ENCODE data around the gene RAD18. TPM values are rescaled to one million over a fixed set of nuclear protein-coding genes. Genes with fewer than 3 reads are reported as not detected.

Gene RAD18
- total and polyA plus RNA-seq, 11 donors = 0.76 to 6.1 (median 2.5) TPM

DNA sequence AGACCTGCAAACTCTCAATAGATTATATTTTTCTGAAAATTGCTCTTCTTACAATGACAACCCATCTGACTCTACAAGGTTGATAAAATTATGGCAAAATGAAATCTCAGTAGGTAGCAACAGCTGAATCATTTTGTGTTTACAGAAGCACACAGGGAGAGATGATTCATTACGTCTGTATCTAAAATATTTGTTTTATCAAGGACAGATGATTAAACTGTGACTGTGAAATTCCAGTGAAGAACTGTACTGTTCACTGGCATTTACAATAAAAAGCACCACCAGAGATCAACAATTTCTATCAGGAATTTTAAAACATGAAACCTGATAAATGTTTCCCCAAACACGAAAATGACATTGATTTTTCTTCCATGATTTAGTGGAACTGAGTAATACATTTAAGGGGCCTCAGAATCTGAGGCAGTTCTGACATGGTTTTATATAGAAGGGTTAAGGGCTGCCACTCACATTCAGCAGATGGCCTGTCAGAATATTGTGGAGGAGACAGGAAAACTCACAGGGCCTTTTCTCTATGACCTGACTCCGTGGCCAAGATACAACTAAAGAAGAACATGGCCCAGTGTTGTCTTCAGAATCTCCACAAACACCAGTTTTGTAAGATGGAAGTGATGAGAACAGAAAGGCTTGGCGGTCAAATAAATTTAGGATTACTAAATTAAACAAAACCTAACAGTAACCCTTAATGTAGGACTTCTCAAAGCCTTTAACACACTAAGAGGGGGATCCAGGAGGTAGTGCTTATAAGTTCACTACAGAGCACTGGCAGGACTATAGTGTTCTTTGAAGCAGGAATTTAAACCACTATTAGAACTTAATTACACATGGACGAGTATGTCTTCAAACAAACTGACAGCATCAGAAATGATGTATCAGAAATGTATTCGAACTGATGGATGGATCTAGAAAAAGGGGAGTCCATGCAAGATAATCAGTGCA, 25.9 kb downstream of the RAD18 start:
- Histone ChIP-seq H3K27me3 (no peaks in the 10 kb centered on the region), H3K36me3 (peaks cover 0 to 34% (median 15%) of the 10 kb centered on the region in 9 donors), H3K27ac (peak overlapping the region in 10 of 12 donors; percentile 3 to 72 (median 42)), H3K4me3 (no peak overlapping the region), H3K9me3 (peaks cover 0 to under 1% (median 0%) of the 10 kb centered on the region in 12 donors), H3K4me1 (peaks cover 0 to 19% (median 0%) of the 10 kb centered on the region in 12 donors)
- intact Hi-C loops (cut with DNase I) = no loop called here
- 50 to 56% (median 56%) methylated on average over 6 of the region's 6 CpGs for WGBS, 4 donors
- TF ChIP-seq, protein P1, sequence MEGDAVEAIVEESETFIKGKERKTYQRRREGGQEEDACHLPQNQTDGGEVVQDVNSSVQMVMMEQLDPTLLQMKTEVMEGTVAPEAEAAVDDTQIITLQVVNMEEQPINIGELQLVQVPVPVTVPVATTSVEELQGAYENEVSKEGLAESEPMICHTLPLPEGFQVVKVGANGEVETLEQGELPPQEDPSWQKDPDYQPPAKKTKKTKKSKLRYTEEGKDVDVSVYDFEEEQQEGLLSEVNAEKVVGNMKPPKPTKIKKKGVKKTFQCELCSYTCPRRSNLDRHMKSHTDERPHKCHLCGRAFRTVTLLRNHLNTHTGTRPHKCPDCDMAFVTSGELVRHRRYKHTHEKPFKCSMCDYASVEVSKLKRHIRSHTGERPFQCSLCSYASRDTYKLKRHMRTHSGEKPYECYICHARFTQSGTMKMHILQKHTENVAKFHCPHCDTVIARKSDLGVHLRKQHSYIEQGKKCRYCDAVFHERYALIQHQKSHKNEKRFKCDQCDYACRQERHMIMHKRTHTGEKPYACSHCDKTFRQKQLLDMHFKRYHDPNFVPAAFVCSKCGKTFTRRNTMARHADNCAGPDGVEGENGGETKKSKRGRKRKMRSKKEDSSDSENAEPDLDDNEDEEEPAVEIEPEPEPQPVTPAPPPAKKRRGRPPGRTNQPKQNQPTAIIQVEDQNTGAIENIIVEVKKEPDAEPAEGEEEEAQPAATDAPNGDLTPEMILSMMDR (IDR thresholded peaks at IDR 0.05) = no peak
- no peak for TF ChIP-seq POLR2A (IDR thresholded peaks at IDR 0.05)
- peak in 3 of 4 donors; percentile 56 to 72 (median 63) for ATAC-seq
- no peak for DNase-seq

DNA sequence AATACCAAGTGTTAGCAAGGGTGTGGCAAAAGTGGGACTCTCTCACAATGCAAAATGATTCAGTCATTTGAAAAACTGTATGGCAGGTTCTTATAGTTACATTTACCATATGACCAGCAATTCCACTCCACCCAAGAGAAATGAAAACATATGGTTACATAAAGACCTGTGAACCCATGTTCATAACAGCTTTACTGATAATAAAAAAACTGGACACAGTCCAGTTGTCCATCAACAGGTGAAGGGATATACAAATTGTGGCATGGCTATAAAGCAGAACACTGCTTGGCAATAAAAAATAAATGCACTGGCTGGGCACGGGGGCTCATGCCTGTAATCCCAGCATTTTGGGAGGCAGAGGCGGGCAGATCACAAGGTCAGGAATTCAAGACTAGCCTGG, 30.8 kb downstream of the RAD18 start:
- intact Hi-C loops (cut with DNase I) = no loop called here
- WGBS, 4 donors = 62 to 87% (median 65%) methylated on average over 2 of the region's 2 CpGs
- no peak for TF ChIP-seq POLR2A (IDR thresholded peaks at IDR 0.05)
- TF ChIP-seq, protein P1 (IDR thresholded peaks at IDR 0.05) = no peak

DNA sequence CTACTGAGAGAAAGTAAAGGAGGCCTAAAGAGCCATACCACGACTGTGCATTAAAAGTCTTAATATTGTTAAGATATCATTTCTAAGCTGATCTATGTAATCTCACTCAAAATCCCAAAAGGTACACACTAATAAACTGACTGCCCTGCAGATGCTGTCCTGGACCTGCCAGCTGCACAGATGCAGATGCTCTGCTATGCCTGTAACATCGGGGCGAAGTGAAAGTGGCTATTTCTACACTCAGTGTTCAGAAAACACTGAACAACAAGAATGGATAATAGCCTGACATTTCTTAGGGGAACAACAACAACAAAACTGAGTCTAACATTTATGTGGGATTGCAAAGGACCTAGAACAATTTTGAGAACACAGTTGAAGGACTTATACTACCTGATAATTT, 31.9 kb downstream of the RAD18 start:
- DNase-seq (no peak), ATAC-seq (no peak)
- Histone ChIP-seq H3K27me3 (no peaks in the 10 kb centered on the region), H3K4me3 (peak overlapping the region in 1 of 12 donors; percentile 0), H3K36me3 (peaks cover 0 to 8% (median 0%) of the 10 kb centered on the region in 9 donors), H3K4me1 (peaks cover 0 to 2% (median 0%) of the 10 kb centered on the region in 12 donors), H3K27ac (no peak overlapping the region), H3K9me3 (no peaks in the 10 kb centered on the region)
- 56 to 89% (median 67%) methylated on average over 3 of the region's 3 CpGs for WGBS, 4 donors
- TF ChIP-seq, protein P1 (IDR thresholded peaks at IDR 0.05) = no peak
- no peak for TF ChIP-seq POLR2A (IDR thresholded peaks at IDR 0.05)
- intact Hi-C loops (cut with DNase I) = no loop called here

More for the DNA sequence above, 30.8 kb downstream of the RAD18 start:
- no peaks in the 10 kb centered on the region for H3K27me3 ChIP-seq
- peaks cover 0 to 8% (median 0%) of the 10 kb centered on the region in 9 donors for H3K36me3 ChIP-seq
- H3K27ac ChIP-seq = no peak overlapping the region
- DNase-seq = no peak
- no peak for ATAC-seq
- H3K9me3 ChIP-seq = no peaks in the 10 kb centered on the region
- H3K4me3 ChIP-seq = no peak overlapping the region
- peaks cover 0 to 14% (median 0%) of the 10 kb centered on the region in 12 donors for H3K4me1 ChIP-seq

DNA sequence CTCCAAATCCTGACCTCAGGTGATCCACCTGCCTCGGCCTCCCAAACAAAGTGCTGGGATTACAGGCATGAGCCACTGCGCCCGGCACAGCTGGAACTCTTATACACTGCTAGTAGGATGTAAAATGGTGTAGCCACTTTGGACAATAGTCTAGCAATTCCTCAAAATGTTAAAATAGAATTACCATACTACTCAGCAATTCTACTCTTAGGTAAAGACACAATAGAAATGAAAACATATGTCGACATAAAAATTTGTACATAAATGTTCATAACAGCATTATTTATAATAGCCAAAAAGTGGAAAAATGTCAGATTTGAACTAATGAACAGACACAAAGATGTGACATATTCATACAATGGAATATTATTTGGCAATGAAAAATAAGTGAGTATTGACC, 33.4 kb downstream of the RAD18 start:
- Histone ChIP-seq H3K4me1 (no peaks in the 10 kb centered on the region), H3K27me3 (no peaks in the 10 kb centered on the region), H3K27ac (no peak overlapping the region), H3K36me3 (peaks cover 0 to under 1% (median 0%) of the 10 kb centered on the region in 9 donors), H3K9me3 (no peaks in the 10 kb centered on the region), H3K4me3 (no peak overlapping the region)
- TF ChIP-seq, protein P1 (IDR thresholded peaks at IDR 0.05) = no peak
- no peak for TF ChIP-seq POLR2A (IDR thresholded peaks at IDR 0.05)
- 73 to 98% (median 79%) methylated on average over 4 of the region's 4 CpGs for WGBS, 4 donors
- DNase-seq (no peak), ATAC-seq (no peak)
- intact Hi-C loops (cut with DNase I) = no loop called here
